GM18858 (cell line): ENCODE measurements around the gene CSRP3.
"Not testable (repeated sequence)": the region's sequence is repeated elsewhere in the genome, so short reads cannot be mapped to it uniquely, and the experiment has no call there.

Source experiments
- ATAC-seq: cut with Tn5 transposase; IDR thresholded peaks from one replicate; pipeline ENCODE4 v1.9.1; 2021; ENCODE audit not compliant: unreplicated experiment

CSRP3 gene

DNA sequence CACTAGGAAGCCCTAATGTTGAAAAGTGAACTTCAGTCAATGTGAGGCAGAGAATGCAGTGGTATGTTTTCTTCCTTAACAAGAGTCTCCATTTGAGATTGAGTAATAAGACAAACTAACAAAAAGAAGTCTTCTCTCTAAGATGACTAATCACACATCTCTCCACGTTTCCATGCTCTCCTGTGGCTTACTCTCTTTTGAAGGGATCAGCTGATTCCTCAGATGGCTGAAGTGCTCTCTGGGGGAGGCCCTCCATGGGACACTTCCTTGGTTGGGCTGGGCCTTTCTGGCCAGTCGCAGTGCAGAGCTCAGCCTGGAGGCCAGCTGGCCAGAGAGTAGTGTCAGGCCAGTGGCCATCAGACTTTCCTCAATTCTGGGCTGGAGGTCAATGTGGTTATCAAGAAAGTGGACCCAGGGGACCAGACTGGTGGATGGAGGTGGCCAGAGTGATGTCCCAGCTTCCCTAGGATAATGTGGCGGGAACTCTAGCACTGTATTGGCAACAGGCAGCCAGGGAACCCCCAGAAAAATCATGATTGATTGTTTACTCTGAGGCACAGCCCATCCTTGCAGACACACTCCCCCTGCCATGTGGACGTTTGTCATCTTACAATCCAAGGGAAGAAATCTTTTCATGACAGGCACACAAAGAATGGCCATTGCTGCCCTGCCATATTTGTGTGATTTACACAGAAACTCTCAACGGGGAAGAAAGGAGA is 14.5 kb downstream of the CSRP3 start:
- ATAC-seq: no peak

DNA sequence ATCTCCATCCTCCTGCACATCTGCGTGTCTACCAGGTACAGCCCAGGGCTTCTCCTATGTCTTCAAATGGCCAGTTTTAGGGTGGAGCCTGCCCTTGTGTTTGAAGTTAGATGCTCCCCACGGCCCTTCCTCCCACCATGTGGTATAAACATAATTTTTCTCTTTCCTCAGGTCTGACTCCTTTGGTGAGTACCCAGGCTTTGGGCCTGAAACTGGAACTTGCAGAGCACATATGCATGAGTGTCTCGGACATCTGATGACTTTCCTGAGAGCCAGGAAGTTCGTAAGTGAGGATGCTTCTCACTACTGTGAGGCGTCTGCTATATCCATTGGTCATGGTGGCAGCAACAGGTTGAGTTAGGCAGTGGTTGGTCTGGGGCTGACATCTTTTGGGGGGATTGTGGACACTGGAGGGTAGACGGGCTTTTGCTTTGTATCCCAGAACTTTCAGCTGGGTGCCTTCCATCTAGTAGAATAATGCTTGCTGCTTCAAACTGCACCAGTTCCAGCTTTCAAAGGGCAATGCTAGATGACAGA is 16.2 kb downstream of the CSRP3 start:
- ATAC-seq: no peak

DNA sequence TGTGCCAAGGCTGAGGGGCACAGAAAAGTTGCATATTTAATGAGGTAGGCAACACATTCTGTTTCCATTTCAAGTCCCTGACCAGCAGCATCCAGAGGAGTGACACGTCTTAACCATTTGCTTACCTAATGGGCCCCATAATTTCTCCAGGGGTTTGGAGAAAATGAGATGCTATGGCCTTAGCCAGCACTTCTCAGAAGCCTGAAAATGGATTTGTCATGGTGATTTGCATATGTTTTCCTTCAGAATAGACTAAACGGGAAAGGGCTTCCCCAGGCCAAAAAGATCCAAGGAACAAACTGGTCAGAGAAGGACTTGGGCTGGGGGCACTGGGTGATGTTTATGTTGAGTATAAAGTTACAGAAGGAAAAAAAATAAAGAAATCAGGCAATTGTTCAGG is 16.7 kb downstream of the CSRP3 start:
- no peak for ATAC-seq

DNA sequence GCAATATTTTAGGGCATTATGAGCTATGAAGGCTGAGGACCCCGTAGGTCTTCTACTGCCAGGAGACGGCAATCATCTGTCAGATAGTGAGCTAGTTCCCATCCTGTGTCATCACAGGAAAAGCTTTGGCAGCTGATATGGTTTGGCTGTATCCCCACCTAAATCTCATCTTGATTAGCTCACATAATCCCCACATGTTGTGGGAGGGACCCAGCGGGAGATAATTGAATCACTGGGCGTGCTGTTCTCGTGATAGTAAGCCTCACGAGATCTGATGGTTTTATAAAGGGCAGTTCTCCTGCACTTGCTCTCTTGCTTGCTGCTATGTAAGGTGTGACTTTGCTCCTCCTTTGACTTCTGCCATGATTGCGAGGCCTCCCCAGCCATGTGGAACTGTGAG is 18.1 kb downstream of the CSRP3 start:
- ATAC-seq: no peak

DNA sequence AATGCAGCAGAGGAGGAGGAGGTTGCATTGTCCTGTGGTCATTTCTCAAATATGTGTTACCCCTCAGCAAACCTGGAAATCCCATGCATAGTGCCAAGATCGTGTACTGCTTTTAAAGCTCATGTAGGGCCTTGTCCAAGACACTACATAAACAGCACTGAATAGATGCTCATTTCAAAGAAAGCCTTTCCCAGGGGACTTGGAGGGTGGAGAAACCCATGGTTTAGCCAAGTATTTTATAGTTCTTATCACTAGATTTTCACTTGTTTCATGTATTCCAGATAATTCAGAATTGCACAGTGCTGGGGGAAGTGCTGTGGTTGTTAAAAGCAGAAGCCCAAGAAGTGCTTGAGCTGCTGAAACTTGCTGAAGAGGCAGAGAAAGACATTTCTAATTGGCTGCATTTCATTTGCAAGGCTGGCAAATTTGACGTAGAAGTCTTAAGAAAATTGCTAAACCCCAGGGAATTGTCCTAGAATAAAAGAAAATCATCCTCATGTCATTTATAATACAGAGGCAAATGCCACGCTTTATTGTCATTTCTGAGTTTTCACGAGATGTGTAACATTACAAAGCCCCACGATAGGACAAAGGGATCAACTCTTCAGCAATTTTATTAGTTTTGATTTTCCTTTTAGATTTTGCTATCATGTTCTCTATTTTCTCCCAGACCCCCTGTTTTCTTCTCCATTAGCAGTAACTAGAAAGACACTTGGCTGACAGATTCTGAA is 20.1 kb downstream of the CSRP3 start:
- no peak for ATAC-seq

DNA sequence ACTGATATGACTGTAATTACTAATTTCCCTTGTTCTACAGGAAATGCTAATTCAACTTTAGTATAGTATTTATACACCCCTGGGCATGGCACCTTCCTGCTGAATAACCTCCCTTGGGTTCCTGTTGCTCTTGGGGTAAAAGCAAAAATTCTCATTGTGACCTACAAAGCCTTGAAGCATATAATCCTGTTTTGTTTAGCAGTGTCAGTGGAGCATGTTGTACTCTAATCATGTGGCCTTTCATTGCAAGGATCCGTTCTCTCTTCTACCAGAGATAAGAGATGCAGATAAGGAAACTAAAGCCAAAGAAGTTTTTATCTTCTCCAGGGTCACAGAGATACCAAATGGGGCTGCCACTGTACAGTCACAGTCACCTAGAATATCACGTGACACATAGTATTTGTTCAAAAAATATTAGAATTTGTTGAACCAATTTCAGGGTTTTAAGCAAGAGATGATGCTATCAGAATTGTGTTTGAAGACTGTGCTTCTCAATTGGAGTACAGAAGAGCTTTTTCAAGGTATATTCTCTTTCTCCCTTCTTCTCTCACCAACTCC is 25.1 kb downstream of the CSRP3 start:
- no peak for ATAC-seq

DNA sequence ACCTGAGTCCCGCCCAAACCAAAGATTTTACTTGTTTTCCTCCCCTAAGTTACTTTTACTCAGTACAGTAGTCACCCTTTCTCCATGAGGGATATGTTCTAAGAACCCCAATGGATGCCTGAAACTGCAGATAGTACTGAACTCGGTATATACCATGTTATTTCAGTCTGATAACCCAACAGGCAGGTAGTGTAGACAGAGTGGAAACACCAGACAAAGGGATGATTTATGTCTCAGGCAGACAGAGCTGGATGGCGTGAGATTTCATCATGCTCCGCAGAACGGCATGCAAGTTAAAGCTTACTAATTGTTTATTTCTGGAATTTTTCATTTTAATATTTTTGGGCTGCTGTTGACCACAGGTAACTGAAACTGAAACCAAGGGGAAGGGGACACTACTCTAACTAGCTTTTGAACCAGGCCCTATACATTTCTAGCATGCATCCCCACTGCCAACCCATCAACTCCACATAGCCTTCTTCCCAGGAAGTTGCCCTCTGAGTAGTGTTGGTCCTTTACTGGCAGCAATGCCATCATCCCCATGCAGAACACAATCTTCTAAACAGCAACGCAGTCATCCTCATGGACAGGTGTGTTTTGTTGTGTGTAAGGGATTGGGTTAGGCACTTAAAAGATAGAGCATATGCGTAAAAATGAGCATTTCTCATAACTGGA is 27.7 kb downstream of the CSRP3 start:
- ATAC-seq: no peak

DNA sequence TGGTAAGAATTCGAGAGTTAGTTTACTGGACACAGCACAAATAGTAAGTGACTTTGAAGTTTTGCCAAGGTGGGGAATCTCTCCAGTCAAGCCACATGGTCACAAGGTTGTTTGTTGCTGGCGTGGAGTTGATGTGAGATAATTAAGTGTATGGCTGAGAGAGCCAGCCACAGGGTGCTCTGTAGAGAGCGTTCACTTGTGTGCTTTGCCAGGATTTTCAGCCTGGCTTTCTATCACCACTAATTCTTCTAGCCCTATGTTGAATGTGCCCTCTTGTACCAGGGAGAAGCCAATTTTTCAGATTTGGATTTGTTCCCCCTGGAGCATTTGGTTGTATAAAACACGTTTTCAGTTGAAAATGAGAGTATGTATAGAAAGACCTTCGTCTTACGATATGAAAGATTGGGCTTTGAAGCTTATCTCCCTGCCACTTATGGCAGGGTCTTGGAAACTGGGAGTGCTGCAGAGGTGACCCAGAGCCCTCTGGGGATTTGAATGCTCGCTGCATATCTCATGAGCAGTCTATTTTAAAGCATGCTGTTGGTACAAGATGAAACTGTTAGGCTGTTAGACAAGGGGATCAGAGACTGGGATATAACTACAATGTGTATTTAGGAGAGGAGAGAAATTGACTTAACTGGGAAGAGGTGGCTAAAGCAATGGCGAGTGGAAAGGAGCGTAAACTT is 28.6 kb downstream of the CSRP3 start:
- ATAC-seq: no peak

DNA sequence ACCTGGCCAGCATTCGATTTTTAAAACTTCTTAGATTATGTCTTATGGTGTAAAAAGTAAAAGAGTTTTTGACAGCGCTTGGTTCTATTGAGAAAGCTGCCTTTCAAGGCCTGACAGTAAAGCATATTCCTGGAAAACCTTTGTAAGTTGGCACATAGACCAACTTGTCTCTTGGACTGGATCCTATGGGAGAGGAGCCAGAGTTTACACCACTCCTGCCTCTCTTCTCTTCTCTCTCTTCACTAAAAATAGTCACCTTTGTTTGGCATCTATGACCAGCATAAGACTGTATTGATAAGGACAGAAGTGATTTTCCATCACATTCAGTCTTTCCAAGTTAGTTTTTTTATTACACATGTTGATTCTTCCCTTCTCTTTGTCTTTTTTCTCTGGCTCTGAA is 33.7 kb downstream of the CSRP3 start:
- no peak for ATAC-seq

DNA sequence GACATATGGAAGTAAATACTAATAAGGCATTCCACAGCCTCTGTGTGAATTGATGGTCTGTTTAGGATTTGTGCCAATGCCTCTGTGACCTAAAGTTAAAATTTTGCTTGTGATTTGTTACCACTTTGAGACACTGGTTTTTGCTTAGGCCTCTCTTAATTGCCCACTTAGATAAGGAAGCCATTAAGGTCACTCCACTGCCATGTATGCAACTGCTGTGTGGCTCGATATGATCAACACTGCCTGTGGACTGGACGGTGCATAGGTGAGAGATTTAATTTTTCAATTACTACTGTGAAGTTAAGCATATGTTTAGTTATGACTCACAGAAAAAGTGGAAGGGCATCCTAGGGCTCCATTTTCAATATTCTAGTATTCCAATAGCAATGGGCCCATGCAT is 36.9 kb downstream of the CSRP3 start:
- no peak for ATAC-seq

DNA sequence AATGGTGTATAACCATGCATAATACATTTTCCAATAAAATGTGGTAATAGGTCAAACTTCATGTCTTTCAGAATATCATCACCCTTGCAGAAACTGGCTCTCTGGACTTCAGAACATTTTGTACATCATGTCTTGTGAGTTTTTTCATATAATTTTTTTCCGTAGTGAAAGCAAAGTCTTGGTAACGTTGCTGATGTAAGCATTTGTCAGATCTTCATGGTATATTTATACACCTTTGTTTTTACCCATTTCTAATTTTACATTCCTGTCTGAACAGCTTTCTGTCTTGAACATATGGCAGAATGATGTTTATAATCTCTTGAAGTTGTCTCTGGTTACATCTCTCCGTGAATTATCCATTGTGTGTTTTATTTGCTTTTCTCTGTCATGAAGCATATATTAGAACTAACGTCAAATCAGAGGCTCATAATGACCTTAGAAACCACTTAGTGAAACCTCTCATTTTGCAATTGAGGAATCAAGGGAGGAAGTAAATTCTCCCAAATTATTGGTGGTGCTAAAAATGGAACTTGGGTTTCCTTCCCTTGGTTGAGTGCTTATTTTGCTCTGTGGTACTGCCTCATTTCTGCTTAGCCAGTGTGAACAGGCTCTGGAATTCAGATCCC is 37.4 kb downstream of the CSRP3 start:
- no peak for ATAC-seq

DNA sequence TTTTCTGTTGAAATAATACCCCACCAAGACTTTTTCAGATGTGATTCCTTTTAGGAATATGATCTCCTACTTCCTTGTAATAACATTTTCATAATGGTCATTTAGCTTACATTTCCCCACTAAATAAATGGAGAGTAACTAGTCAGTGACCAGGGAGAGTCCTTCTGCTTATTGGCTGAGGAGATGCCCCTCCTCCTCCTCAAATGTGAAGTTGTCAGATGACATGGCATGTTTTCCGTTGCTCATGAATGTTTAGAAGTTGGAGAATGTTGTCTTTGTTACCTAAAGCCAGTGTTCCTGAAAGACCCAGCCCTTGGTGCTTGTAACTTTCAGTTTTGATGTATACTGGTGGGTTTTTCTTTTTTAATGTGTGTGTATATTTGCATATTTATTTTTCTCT is 38.2 kb downstream of the CSRP3 start:
- ATAC-seq: no peak

DNA sequence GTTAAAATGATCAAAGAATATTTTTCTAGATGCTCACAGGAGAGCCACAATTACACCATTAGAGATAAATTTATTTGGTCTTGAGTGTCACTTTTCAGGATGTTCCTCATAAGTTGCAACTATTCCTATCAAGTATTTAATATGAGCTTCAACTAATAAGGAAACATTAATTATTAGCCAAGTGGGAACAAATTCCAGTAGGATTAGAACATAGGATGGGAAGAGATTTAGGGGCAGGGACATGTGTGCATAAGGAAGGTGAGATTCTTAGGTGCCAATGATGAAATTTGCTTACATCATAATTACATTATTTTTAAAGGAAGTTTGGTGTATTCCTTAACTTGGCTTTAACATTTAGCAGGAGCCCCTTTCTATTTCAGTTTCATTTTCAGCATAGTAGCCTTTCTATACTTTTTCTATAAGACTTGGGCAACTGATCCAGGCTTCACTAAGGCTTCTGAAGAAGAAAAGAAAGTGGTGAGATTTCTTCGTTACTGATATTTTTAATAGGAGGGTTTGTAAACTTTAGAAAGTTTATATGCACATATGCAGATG is 38.8 kb downstream of the CSRP3 start:
- ATAC-seq: no peak

DNA sequence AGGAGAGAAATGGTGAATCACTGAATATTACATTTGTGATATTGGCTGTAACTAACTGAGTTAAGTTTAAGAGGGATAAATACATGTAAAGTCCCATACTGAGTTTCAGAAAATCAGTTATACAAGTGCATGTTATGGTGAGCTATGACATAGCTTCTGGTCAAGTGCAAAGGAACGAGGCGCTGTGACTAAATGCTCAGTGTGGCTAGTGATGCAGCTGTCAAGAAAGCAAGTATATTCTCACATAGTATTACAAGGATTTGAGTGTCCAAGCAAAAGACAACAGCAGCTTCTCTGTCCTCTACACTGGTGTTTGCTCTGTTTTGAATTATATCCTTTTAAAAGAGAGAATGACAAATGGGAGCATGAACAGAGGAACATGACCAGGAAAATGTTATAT is 40.1 kb downstream of the CSRP3 start:
- ATAC-seq: no peak

DNA sequence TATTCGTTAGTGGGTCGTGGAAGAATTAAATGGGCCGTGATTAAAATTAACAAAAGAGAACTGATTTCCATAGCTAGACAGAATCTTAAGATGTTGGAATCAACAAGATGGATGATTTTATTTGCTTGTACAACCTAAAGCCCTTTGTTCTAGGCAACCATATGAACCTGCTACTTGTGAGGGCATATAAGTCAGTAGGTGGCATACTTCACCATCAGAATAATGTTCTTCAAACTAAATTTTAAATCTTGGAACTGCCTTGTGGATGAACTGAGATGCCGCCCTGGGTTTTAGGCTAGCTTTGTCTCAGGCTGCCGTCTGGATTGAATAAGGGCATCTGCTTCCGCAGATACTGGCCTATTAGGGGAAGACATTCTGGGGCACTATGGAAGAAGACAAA is 40.9 kb downstream of the CSRP3 start:
- ATAC-seq: no peak

DNA sequence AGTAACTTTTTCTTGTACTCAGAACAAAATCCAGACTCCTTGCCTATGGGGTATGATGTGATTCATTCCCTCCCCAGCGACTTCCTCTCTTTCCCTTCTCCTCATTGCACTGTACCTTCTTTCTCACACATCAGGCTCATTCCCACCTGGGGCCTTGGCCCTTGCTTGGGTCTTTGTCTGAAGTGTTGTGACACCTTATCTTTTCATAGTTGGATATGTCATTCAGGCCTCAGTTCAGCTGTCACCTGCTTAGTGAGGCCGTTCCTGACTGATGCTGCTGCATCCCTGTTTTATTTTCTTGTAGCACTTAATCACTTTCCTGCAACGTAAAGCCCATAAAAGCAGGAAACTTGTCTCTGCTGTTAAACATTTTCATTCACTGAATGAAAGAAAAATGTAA is 44.9 kb downstream of the CSRP3 start:
- no peak for ATAC-seq

DNA sequence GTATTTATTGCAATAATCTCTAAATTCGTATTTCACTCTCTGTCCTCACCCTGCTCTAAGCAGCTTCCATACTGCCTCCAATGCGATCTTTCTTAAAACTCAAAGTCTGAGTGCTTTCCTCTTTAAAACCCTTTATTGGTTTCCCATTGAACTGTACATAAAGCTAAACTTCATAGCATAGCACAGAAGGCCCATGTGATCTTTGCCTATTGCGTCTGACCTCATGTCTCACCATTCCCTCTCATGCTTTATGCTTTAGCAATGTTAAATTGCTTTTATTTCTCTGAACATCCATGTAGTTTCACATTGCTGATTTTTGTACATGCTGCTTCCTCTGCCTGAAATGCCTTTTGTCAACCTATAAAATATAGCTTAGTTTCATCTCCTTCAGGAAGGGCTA is 56.5 kb downstream of the CSRP3 start:
- ATAC-seq: no peak

DNA sequence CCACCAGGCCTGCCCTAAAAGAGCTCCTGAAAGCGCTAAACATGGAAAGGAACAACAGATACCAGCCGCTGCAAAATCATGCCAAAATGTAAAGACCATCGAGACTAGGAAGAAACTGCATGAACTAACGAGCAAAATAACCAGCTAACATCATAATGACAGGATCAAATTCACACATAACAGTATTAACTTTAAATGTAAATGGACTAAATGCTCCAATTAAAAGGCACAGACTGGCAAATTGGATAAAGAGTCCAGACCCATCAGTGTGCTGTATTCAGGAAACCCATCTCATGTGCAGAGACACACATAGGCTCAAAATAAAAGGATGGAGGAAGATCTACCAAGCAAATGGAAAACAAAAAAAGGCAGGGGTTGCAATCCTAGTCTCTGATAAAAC is 64.9 kb downstream of the CSRP3 start:
- not testable (repeated sequence) for ATAC-seq

DNA sequence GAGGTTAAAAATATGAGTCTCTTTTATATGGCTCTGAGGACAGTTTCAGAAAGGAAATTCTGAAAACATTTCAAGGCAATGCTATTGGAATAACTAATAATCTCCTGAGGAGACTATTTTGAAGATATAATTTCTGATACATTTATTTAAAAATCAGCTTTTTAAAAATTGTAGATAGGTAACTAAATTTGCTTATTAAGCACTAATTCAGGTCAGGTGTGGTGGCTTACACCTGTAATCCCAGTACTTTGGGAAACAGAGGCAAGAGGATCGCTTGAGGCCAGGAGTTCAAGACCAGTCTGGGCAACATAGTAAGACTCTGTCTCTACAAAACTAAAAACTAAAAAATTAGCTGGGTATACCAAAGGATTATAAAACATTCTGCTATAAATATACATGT is 67.8 kb downstream of the CSRP3 start:
- ATAC-seq: no peak
